ENCODE measurements around the gene NOTUM. TPM values are rescaled to one million over a fixed set of nuclear protein-coding genes. Genes with fewer than 3 reads are reported as not detected.

Gene NOTUM
- total and polyA plus RNA-seq, 8 donors, result 0.79 to 71.4 (median 65.1) TPM

DNA sequence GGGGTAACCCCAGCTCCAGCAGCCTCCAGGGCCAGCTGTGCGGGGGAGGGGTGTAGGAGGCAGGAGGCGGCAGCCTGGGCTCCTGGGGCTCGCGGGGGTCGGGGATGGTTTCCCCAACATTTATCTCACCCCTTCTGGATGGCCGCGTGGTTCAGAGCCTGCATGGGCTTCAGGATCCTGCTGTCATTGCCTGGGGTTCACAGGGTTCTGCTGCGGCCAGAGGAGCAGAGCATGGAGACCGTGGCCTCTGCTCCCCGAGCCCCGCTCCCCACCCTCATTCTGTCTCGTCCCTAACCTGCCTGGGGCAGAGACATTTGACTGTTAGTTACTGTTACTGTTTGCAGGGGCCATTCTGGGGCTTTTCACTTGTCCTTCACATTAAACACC, 18.8 kb downstream of the NOTUM start:
- DNase-seq, result no peak
- peaks cover 0 to 64% of the 10 kb centered on the region in 2 donors for H3K27me3 ChIP-seq
- no peak overlapping the region for H3K4me3 ChIP-seq
- H3K9me3 ChIP-seq, result no peaks in the 10 kb centered on the region
- no peak overlapping the region for H3K27ac ChIP-seq
- TF ChIP-seq, protein P1, sequence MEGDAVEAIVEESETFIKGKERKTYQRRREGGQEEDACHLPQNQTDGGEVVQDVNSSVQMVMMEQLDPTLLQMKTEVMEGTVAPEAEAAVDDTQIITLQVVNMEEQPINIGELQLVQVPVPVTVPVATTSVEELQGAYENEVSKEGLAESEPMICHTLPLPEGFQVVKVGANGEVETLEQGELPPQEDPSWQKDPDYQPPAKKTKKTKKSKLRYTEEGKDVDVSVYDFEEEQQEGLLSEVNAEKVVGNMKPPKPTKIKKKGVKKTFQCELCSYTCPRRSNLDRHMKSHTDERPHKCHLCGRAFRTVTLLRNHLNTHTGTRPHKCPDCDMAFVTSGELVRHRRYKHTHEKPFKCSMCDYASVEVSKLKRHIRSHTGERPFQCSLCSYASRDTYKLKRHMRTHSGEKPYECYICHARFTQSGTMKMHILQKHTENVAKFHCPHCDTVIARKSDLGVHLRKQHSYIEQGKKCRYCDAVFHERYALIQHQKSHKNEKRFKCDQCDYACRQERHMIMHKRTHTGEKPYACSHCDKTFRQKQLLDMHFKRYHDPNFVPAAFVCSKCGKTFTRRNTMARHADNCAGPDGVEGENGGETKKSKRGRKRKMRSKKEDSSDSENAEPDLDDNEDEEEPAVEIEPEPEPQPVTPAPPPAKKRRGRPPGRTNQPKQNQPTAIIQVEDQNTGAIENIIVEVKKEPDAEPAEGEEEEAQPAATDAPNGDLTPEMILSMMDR (IDR thresholded peaks at IDR 0.05), result no peak
- ATAC-seq, result no peak
- H3K36me3 ChIP-seq, result no peaks in the 10 kb centered on the region
- intact Hi-C loops (cut with DNase I), result no loop called here
- H3K4me1 ChIP-seq, result peaks cover 0 to 8% of the 10 kb centered on the region in 2 donors

DNA sequence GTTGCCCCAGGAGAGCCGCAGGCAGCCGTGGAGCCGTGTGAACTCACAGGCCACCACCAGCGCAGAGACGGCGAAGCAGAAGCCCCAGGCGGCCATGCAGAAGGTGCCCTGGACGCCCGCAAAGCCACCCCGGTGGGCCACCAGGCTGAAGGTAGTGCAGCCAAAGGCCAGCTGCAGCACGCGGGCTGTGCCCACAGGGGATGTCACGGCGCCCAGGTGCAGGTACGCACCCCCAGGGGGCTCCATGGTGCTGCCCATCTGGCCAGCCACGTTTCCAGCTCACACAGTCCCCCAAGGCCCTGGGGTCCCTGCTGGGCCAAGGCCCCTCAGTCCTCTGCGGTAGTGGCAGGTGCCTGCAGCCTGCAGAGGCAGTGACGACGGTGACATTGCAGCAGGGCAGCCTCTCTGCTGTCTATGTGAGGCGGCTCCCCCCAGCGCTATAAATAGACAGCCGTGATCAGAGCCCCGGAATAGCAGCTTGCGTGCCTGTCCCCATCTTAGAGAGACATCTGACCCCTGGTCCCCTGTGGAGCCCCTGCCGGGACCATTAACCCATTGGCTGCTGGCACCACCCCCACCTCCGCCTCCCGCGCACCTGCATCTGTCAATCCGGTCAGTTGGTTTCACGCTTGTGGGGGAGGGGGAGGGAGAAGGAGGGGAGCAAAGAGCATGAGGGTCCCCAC, 19.4 kb downstream of the NOTUM start:
- H3K27ac ChIP-seq, result no peak overlapping the region
- H3K4me1 ChIP-seq, result peaks cover 0 to 13% of the 10 kb centered on the region in 2 donors
- DNase-seq (peak in 1 of 4 donors; percentile 79), ATAC-seq (no peak)
- H3K4me3 ChIP-seq, result no peak overlapping the region
- TF ChIP-seq, protein P1 (IDR thresholded peaks at IDR 0.05), result no peak
- no peaks in the 10 kb centered on the region for H3K36me3 ChIP-seq
- no peaks in the 10 kb centered on the region for H3K9me3 ChIP-seq
- intact Hi-C loops (cut with DNase I), result no loop called here
- peaks cover 0 to 69% of the 10 kb centered on the region in 2 donors for H3K27me3 ChIP-seq

- DNase-seq (no peak), ATAC-seq (no peak)
- Histone ChIP-seq H3K4me1 (peaks cover 0 to 21% of the 10 kb centered on the region in 2 donors), H3K36me3 (no peaks in the 10 kb centered on the region), H3K9me3 (no peaks in the 10 kb centered on the region), H3K27ac (peak overlapping the region in 1 of 2 donors; percentile 5), H3K27me3 (peaks cover 0 to 75% of the 10 kb centered on the region in 2 donors), H3K4me3 (no peak overlapping the region)
- intact Hi-C loops (cut with DNase I), result no loop called here
- TF ChIP-seq, protein P1 (IDR thresholded peaks at IDR 0.05), result no peak
Observed at GRCh38 chr17:81940538-81941483, 20.2 kb downstream of the NOTUM start.

DNA sequence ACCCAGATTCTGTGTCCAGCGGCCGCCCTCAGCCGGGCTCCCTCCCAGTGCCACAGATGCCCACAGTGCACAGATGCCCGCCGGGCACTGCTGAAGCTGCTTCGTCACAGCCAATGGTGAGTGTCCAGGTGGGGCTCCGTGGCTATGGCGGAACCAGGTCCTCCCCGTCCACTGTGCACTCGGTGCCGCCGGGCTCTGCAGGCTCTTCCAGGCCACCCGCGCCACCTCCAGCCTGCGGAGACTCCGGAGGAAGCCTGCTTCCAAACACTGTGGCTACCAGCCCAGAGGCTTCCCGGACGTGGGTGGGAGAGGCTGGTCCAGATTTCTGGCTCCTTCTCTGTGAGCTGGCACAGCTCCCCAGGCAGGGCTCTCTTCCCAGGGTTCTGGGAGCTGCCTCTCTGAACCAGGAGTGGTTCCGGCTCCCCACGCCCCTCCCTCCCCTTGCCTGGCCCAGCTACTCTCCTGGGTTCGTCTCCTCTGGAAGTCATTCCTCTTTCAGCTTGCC, 21.1 kb downstream of the NOTUM start:
- ATAC-seq (no peak), DNase-seq (peak in 1 of 4 donors; percentile 77)
- Histone ChIP-seq H3K27ac (peak overlapping the region in 1 of 2 donors; percentile 5), H3K36me3 (no peaks in the 10 kb centered on the region), H3K4me1 (peaks cover 0 to 23% of the 10 kb centered on the region in 2 donors), H3K4me3 (no peak overlapping the region), H3K9me3 (no peaks in the 10 kb centered on the region), H3K27me3 (peaks cover 0 to 72% of the 10 kb centered on the region in 2 donors)
- intact Hi-C loops (cut with DNase I), result no loop called here
- TF ChIP-seq, protein P1 (IDR thresholded peaks at IDR 0.05), result no peak

DNA sequence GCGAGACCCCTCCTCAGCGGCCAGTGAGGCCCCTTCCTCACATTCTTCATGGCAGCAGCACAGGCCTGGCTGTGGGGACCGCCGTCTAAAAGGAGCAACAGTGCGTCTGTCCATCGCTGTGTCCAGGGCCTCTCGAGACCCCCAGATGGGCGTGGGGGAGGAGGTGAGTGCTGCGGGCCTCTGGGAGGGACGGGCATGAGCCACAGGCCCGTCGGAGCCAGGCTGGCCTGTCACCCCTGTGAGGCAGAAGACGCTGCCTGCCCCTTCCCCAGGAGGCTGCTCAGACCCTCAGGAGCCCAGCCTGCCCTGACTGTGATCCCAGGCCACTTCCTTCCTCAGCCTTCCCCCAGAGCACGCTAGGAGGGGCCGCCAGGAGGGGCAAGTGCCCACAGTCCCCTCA, 21.8 kb downstream of the NOTUM start:
- TF ChIP-seq, protein P1 (IDR thresholded peaks at IDR 0.05), result no peak
- peaks cover 0 to 7% of the 10 kb centered on the region in 2 donors for H3K36me3 ChIP-seq
- no peak overlapping the region for H3K4me3 ChIP-seq
- H3K4me1 ChIP-seq, result peaks cover 0 to 23% of the 10 kb centered on the region in 2 donors
- intact Hi-C loops (cut with DNase I), result no loop called here
- no peak for DNase-seq
- H3K9me3 ChIP-seq, result no peaks in the 10 kb centered on the region
- no peak overlapping the region for H3K27ac ChIP-seq
- H3K27me3 ChIP-seq, result peaks cover 0 to 66% of the 10 kb centered on the region in 2 donors
- ATAC-seq, result no peak
